WTC11 (cell line): ENCODE results near the gene RNF7. TPM values are rescaled to one million over a fixed set of nuclear protein-coding genes. Genes with fewer than 3 reads are reported as not detected.

Experiments used
- ATAC-seq: fragments of 200-7000 bp; cut with Tn5 transposase; 2 replicates; pipeline ENCODE4 v1.10.0; 2021; ENCODE audit warnings: mild to moderate bottlenecking, moderate library complexity
- CTCF ChIA-PET: fragments of 300-600 bp; sonication (Branson Sonifier 250); formaldehyde crosslinking; loops from one replicate; lab custom pipeline; 2021; ENCODE audit warnings: antibody characterized with exemption; lab: Charles Lee
- POLR2A ChIA-PET: fragments of 350-600 bp; sonication (Branson Sonifier 250); formaldehyde crosslinking; loops from one replicate; lab custom pipeline; 2021; ENCODE audit warnings: antibody characterized with exemption; lab: Charles Lee
- DNase-seq: peaks from one replicate; pipeline ENCODE4 v3.0.0; 2021; ENCODE audit warnings: low spot score
- H3K27ac Mint-ChIP-seq: 2 replicates; pipeline ENCODE4 v1.8.0; 2021; ENCODE audit warnings: mixed read lengths
- H3K27me3 Mint-ChIP-seq: 2 replicates; pipeline ENCODE4 v1.8.0; 2021; ENCODE audit warnings: low read depth, mild to moderate bottlenecking, moderate library complexity, mixed read lengths
- H3K36me3 Mint-ChIP-seq: 2 replicates; pipeline ENCODE4 v1.8.0; 2021; ENCODE audit warnings: mixed read lengths
- H3K4me1 Mint-ChIP-seq: 2 replicates; pipeline ENCODE4 v1.8.0; 2022; ENCODE audit warnings: mixed read lengths
- H3K4me3 Mint-ChIP-seq: 2 replicates; pipeline ENCODE4 v1.8.0; 2021; ENCODE audit warnings: mild to moderate bottlenecking, moderate library complexity, mixed read lengths
- H3K9me3 Mint-ChIP-seq: 2 replicates; pipeline ENCODE4 v1.8.0; 2021; ENCODE audit warnings: mixed read lengths
- ATF6 ChIP-seq: sonication (generic); formaldehyde crosslinking; IDR thresholded peaks from 2 replicates; pipeline ENCODE4 v1.8.1; 2023; ENCODE audit warnings: mild to moderate bottlenecking, missing genetic modification reagents
- CREM ChIP-seq: sonication (generic); formaldehyde crosslinking; IDR thresholded peaks from 2 replicates; pipeline ENCODE4 v1.8.1; 2022; ENCODE audit warnings: mild to moderate bottlenecking, missing genetic modification reagents, moderate library complexity
- EMX1 ChIP-seq: fragments of 250-450 bp; sonication (Bioruptor Pico); IDR thresholded peaks from 2 replicates; pipeline ENCODE4 v1.8.0; 2021; ENCODE audit warnings: mild to moderate bottlenecking
- ESRRA ChIP-seq: sonication (generic); formaldehyde crosslinking; IDR thresholded peaks from 2 replicates; pipeline ENCODE4 v1.8.1; 2022; ENCODE audit warnings: mild to moderate bottlenecking, missing genetic modification reagents, borderline replicate concordance
- ETV6 ChIP-seq: sonication (generic); formaldehyde crosslinking; IDR thresholded peaks from 2 replicates; pipeline ENCODE4 v1.8.1; 2022; ENCODE audit warnings: mild to moderate bottlenecking, missing genetic modification reagents
- FOXJ3 ChIP-seq: sonication (generic); formaldehyde crosslinking; IDR thresholded peaks from 2 replicates; pipeline ENCODE4 v1.9.0; 2021; ENCODE audit warnings: missing genetic modification reagents, mild to moderate bottlenecking, borderline replicate concordance
- GABPB1 ChIP-seq: sonication (generic); formaldehyde crosslinking; IDR thresholded peaks from 2 replicates; pipeline ENCODE4 v1.8.1; 2023; ENCODE audit warnings: mild to moderate bottlenecking, missing genetic modification reagents
- JAZF1 ChIP-seq: fragments of 250-450 bp; sonication (Bioruptor Pico); IDR thresholded peaks from 2 replicates; pipeline ENCODE4 v1.9.0; 2021; ENCODE audit warnings: moderate library complexity, mild to moderate bottlenecking, inconsistent platforms
- MYBL2 ChIP-seq: sonication (generic); formaldehyde crosslinking; IDR thresholded peaks from 2 replicates; pipeline ENCODE4 v1.8.1; 2023; ENCODE audit warnings: mild to moderate bottlenecking, moderate library complexity, missing genetic modification reagents
- NR2C2 ChIP-seq: sonication (generic); formaldehyde crosslinking; IDR thresholded peaks from 2 replicates; pipeline ENCODE4 v1.8.0; 2022; ENCODE audit warnings: mild to moderate bottlenecking, missing genetic modification reagents
- NR3C1 ChIP-seq: sonication (generic); formaldehyde crosslinking; conservative IDR thresholded peaks from 2 replicates; pipeline ENCODE4 v1.8.1; 2023; ENCODE audit warnings: low read depth, mild to moderate bottlenecking, missing genetic modification reagents
- PRRX2 ChIP-seq: fragments of 250-450 bp; sonication (Bioruptor Pico); IDR thresholded peaks from 2 replicates; pipeline ENCODE4 v1.8.0; 2021; ENCODE audit warnings: mild to moderate bottlenecking
- SOX15 ChIP-seq: fragments of 250-450 bp; sonication (Bioruptor Pico); IDR thresholded peaks from 2 replicates; pipeline ENCODE4 v1.9.0; 2021; ENCODE audit warnings: mild to moderate bottlenecking
- SP1 ChIP-seq: sonication (generic); formaldehyde crosslinking; conservative IDR thresholded peaks from 2 replicates; pipeline ENCODE4 v1.8.1; 2022; ENCODE audit warnings: missing genetic modification reagents
- ZBTB43 ChIP-seq: sonication (generic); formaldehyde crosslinking; IDR thresholded peaks from 2 replicates; pipeline ENCODE4 v1.8.1; 2023; ENCODE audit warnings: mild to moderate bottlenecking, missing genetic modification reagents
- ZNF396 ChIP-seq: fragments of 250-450 bp; sonication (Bioruptor Pico); IDR thresholded peaks from 2 replicates; pipeline ENCODE4 v1.8.0; 2021; ENCODE audit warnings: mild to moderate bottlenecking, moderate library complexity, borderline replicate concordance
- ZNF423 ChIP-seq: fragments of 250-450 bp; sonication (Bioruptor Pico); IDR thresholded peaks from 2 replicates; pipeline ENCODE4 v2.1.2; 2022; ENCODE audit warnings: mild to moderate bottlenecking, moderate library complexity
- ZNF512 ChIP-seq: sonication (generic); formaldehyde crosslinking; IDR thresholded peaks from 2 replicates; pipeline ENCODE4 v1.8.1; 2022; ENCODE audit warnings: missing genetic modification reagents, borderline replicate concordance
- total RNA-seq: library from RNA; stranded (reverse); gene quantifications from 3 replicates; pipeline ENCODE4 v1.2.3, GENCODE V29; 2021
- TF ChIP-seq, protein P1 (sequence below): fragments of 250-450 bp; sonication (Bioruptor Pico); IDR thresholded peaks from 2 replicates; pipeline ENCODE4 v1.9.0; 2021; ENCODE audit warnings: mild to moderate bottlenecking, borderline replicate concordance
- TF ChIP-seq, protein P2 (sequence below): sonication (generic); formaldehyde crosslinking; IDR thresholded peaks from 2 replicates; pipeline ENCODE4 v1.8.0; 2023; ENCODE audit warnings: missing genetic modification reagents
- TF ChIP-seq, protein P3 (sequence below): fragments of 250-450 bp; sonication (Bioruptor Pico); IDR thresholded peaks from 2 replicates; pipeline ENCODE4 v1.9.0; 2021; ENCODE audit warnings: mild to moderate bottlenecking

The RNF7 gene
- total RNA-seq, 1 experiment from 2014 or later, result 133 TPM

DNA sequence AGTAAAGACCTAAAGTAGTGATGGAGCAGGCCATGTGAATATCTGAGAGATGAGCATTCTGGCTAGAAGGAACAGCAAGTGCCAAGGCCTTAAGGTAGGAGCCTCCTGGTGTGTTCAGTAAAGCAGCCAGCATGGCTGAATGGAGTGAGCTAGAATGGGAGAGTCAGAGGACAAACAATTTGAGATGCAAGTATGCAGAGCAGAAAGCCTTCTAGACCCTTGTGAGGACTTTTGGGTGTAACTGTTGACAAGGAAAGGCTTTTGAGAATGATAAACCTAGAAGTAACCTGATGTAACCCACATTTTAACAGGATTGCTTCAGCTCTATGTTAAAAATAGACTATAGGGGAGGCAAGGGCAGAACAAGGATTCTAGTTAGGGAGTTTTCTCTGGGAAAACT lies 14.8 kb upstream of the RNF7 start:
- no peak for TF ChIP-seq ATF6 (CRISPR knock-in tag)
- no peak for TF ChIP-seq JAZF1
- TF ChIP-seq PRRX2 (CRISPR knock-in tag), result no peak
- no peak for TF ChIP-seq FOXJ3 (CRISPR knock-in tag)
- TF ChIP-seq GABPB1, result no peak
- TF ChIP-seq ETV6 (CRISPR knock-in tag), result no peak
- TF ChIP-seq, protein P1, sequence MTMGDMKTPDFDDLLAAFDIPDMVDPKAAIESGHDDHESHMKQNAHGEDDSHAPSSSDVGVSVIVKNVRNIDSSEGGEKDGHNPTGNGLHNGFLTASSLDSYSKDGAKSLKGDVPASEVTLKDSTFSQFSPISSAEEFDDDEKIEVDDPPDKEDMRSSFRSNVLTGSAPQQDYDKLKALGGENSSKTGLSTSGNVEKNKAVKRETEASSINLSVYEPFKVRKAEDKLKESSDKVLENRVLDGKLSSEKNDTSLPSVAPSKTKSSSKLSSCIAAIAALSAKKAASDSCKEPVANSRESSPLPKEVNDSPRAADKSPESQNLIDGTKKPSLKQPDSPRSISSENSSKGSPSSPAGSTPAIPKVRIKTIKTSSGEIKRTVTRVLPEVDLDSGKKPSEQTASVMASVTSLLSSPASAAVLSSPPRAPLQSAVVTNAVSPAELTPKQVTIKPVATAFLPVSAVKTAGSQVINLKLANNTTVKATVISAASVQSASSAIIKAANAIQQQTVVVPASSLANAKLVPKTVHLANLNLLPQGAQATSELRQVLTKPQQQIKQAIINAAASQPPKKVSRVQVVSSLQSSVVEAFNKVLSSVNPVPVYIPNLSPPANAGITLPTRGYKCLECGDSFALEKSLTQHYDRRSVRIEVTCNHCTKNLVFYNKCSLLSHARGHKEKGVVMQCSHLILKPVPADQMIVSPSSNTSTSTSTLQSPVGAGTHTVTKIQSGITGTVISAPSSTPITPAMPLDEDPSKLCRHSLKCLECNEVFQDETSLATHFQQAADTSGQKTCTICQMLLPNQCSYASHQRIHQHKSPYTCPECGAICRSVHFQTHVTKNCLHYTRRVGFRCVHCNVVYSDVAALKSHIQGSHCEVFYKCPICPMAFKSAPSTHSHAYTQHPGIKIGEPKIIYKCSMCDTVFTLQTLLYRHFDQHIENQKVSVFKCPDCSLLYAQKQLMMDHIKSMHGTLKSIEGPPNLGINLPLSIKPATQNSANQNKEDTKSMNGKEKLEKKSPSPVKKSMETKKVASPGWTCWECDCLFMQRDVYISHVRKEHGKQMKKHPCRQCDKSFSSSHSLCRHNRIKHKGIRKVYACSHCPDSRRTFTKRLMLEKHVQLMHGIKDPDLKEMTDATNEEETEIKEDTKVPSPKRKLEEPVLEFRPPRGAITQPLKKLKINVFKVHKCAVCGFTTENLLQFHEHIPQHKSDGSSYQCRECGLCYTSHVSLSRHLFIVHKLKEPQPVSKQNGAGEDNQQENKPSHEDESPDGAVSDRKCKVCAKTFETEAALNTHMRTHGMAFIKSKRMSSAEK (CRISPR knock-in tag), result no peak
- no peak for DNase-seq
- Mint-ChIP-seq H3K4me3 (no peak overlapping the region), H3K27me3 (no peaks in the 10 kb centered on the region; the same call in 1 of the 2 replicates), H3K9me3 (no peaks in the 10 kb centered on the region), H3K27ac (no peak overlapping the region), H3K4me1 (0 out of 2 replicates have a peak, but pooled peaks cover 7% of the 10 kb centered on the region), H3K36me3 (no peaks in the 10 kb centered on the region)
- ATAC-seq, result no peak
- ChIA-PET POLR2A (no interaction called here), CTCF (interaction anchor here (1.6 kb wide), 1 partner anchor 78 kb away, joined by 6 read pairs; no protein-coding TSS in a partner anchor)

GRCh38 chr3:141724186-141724585 lies 13.9 kb upstream of the RNF7 start:
- no peaks in the 10 kb centered on the region for H3K36me3 Mint-ChIP-seq
- H3K4me3 Mint-ChIP-seq, result no peak overlapping the region
- 0 out of 2 replicates have a peak, but pooled peaks cover 7% of the 10 kb centered on the region for H3K4me1 Mint-ChIP-seq
- no peaks in the 10 kb centered on the region for H3K9me3 Mint-ChIP-seq
- no peaks in the 10 kb centered on the region for H3K27me3 Mint-ChIP-seq
- CTCF ChIA-PET, result interaction anchor here (1.6 kb wide), 1 partner anchor 79 kb away, joined by 6 read pairs; no protein-coding TSS in a partner anchor
- DNase-seq, result no peak
- POLR2A ChIA-PET, result no interaction called here
- H3K27ac Mint-ChIP-seq, result no peak overlapping the region
- ATAC-seq, result no peak
- TF ChIP-seq SP1 (CRISPR knock-in tag) (no peak), MYBL2 (CRISPR knock-in tag) (no peak), NR3C1 (CRISPR knock-in tag) (no peak), ZNF423 (CRISPR knock-in tag) (no peak), ZNF396 (CRISPR knock-in tag) (no peak), ZBTB43 (CRISPR knock-in tag) (no peak), SOX15 (CRISPR knock-in tag) (no peak), ZNF512 (CRISPR knock-in tag) (no peak), ESRRA (CRISPR knock-in tag) (no peak), CREM (CRISPR knock-in tag) (no peak), EMX1 (CRISPR knock-in tag) (no peak), NR2C2 (CRISPR knock-in tag) (no peak)
- TF ChIP-seq, protein P1 (CRISPR knock-in tag), result no peak
- TF ChIP-seq, protein P2, sequence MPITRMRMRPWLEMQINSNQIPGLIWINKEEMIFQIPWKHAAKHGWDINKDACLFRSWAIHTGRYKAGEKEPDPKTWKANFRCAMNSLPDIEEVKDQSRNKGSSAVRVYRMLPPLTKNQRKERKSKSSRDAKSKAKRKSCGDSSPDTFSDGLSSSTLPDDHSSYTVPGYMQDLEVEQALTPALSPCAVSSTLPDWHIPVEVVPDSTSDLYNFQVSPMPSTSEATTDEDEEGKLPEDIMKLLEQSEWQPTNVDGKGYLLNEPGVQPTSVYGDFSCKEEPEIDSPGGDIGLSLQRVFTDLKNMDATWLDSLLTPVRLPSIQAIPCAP, result no peak
- TF ChIP-seq, protein P3, sequence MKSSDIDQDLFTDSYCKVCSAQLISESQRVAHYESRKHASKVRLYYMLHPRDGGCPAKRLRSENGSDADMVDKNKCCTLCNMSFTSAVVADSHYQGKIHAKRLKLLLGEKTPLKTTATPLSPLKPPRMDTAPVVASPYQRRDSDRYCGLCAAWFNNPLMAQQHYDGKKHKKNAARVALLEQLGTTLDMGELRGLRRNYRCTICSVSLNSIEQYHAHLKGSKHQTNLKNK (CRISPR knock-in tag), result no peak
